HG03175 (cell line): ENCODE data around the gene AVPI1.
A peak's percentile ranks its signal among the peaks of the same experiment; 100 is the strongest.
"Not testable (repeated sequence)": the region's sequence is repeated elsewhere in the genome, so short reads cannot be mapped to it uniquely, and the experiment has no call there.

Experiments
- ATAC-seq: cut with Tn5 transposase; IDR thresholded peaks from one replicate; pipeline ENCODE4 v1.9.1; 2021; ENCODE audit warnings: mild to moderate bottlenecking, moderate library complexity; ENCODE audit not compliant: unreplicated experiment

The AVPI1 gene

GRCh38 chr10:97713339-97713825, 26.3 kb upstream of the AVPI1 start, which contains the start of gene MARVELD1:
MARVELD1 (plus strand) TSS chr10:97713730; CDS start chr10:97713877, 147 bp downstream.
- ATAC-seq: no peak

- ATAC-seq: no peak
Observed at GRCh38 chr10:97711640-97712572, 24.9 kb upstream of the AVPI1 start.

DNA sequence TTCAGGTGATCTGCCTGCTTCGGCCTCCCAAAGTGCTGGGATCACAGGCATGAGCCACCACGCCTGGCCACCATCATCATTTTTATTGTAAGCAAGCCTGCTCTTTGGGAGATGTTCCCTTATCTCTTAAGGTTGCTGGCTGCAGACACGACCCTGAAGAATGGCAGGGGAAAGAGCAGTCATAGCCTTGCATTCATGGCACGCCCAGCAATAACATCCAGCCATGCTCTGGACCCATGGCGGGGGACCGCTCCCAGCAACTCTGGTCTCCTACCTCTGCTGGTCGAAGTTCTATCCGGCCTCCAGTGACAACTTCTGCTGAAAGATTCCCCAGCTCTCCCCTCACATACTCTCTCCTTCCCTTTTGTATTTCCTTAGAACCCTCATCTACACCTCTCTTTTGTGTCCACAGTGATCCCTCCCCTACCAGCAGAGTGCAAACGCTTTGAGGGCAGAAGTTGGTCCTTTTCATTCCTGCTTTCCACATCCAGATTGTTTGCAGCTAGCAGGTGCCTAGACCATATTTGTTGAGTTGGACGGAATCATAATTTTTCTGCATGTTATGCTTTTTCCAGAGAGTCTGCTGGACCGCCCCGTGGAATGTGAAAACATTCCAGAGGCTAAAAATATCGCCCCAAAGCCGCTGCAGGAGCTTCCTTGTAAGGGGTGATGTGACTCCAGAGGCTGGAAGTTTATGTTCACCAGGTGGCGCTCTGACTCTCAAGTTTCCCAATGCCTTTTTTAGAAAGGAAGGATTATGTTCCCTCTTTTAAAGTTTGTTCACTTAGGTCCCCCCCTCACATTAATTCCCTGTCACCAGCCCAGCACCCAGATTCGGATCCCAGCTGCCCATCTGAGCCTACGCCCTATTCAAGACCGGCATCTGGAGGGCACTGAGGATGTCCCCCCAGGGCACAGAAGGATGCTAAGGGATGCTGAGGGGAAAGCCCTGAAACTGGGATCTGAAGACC, 22.2 kb upstream of the AVPI1 start:
- no peak for ATAC-seq

DNA sequence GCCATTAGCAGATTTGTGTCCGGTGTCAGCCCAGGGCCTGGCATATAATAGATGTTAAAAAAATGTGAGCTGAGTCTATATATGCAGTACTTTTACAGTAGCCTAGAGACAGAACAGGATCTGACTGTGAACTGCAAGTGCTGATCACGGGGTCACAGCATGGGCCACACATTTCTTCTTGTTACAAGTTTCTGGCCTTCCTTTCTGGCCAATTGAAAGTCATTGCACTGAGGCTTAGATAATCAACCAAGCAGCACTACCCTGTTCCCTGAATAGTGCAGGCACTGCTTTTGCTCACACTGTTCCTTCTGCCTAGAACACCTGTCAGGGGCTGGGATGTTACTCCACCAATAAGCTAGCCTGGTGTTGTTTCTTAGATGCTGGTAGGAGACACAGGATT, 21.1 kb upstream of the AVPI1 start:
- no peak for ATAC-seq

DNA sequence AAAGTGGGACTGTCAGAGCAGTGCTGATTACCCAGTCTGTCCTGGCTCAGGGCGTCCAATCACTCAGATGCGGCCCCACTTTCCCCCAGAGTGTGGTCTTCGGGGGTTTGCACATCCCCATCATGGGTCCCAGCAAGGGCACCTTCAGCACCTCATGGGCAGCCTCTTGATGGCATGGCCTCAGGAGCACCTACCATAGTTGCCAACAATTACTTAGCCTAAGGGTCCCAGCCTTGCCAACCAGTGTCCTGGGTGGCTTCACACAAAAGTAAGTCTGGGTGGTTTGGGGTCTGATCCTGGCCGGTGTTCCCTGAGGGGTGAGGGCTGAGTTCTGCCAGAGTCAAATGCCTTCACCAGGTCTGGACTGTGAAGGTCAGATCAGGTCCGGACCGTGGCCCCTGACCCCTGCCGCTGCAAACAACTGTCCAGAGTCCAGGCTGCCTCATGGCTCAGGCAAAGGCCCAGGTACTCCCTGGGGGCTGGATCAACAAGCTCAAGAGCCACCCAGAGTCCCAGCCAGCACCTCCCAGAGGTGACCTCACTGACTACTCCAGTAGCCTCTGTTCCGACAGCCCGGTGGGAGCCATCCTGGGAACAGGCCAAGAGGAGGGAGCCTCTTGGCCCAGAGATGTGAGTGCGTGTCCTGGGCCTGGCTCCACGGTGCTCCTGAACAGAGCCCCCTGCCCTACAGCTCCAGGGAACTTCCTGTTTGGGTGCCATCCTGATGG, 20.3 kb upstream of the AVPI1 start:
- no peak for ATAC-seq

DNA sequence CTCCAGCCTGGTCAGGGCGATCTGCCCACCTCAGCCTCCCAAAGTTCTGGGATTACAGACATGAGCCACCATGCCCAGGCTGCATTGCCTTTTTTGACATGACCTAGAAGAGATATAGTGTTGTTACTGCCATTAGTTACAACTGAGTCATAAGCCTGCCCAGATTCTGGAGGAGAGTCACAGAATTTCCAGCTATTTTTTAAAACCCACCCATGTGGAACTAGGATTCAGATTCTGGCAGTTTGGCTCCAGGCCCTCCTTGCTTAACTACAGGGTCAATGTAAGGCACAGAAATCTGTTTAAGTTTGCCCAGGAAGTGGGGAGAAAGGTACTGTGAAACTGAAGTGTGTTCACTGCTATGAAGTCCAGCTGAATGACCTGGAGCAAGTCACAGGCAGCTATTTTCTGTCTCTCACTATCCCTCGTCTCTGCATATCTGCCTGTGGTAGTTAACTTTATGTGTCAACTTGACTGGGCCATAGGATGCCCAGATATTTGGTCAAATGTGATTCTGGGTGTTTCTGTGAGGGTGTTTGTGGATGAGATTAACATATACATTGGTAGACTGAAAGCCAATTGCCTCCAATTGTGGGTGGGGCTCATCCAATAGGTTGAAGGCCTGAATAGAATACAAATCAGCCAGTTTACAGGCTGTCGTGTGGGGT, 18.1 kb upstream of the AVPI1 start:
- ATAC-seq: no peak

DNA sequence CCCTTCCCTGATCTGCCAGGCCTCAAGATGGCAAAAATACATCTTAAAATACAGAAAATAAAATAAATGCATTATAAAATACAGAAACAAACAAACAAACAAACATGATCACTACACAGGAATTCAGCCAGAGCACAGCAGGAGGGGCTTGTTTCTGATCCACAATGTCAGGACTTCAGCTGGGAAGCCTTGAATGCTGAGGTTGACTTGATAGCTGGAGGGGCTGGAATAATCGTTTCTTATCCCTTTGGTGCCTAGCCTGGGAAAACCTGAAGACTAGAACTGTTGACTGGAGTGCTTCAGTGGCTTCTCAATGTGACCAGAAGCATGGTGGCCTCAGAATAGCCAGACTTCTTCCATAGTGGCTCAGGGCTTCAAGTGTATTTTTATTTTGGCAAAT, 17.3 kb upstream of the AVPI1 start:
- ATAC-seq: no peak

DNA sequence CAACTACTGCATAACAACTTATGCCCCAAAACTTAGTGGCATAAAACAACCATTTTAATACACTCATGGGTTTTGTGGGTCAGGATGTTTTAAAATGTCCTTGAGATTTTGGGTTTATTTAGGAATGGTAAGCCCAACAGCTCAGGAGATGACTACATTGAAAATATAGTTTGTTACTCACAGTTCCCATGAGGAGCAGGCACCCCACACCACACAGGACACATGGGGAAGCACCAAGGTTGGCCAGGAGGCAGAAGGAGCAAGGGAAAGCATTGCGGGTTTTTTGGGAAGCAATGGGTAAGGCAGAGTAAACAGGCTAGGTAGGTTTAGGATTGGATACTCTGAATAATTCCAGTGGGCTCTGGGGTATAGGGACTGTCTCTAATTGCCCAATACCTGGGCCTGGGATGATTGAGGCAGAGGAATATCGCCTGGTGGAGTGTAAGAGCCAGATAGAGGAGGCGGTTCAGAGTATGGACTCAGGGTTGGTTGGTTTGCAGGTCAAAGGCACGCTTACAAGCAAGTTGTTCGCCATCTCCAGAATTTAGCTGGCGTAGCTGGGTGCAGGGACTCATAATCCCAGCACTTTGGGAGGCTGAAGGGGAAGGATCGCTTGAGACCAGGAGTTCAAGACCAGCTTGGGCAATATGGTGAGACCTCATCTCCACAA, 16.5 kb upstream of the AVPI1 start:
- ATAC-seq: no peak

GRCh38 chr10:97701438-97702069, 14.5 kb upstream of the AVPI1 start:
- ATAC-seq: peak; percentile 79

DNA sequence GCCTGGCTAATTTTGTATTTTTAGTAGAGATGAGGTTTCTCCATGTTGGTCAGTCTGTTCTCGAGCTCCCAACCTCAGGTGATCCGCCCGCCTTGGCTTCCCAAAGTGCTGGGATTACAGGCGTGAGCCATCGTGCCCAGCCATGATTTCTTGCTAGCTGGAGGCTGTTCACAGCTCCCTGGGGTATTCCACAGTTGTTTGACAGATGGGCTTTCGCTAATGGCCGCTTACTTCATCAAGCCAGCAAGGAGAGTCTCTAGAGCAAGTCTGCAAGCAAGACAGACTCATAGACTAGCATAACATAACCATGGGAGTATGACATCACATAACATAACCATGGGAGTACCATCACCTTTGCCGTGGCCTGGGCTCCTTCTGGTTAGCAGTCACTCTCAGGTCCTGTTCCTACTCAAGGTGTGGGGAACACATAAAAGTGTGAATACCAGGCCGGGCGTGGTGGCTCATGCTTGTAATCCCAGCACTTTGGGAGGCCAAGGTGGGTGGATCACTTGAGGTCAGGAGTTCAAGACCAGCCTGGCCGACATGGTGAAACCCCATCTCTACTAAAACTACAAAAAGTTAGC, 11.1 kb upstream of the AVPI1 start:
- not testable (repeated sequence) for ATAC-seq

DNA sequence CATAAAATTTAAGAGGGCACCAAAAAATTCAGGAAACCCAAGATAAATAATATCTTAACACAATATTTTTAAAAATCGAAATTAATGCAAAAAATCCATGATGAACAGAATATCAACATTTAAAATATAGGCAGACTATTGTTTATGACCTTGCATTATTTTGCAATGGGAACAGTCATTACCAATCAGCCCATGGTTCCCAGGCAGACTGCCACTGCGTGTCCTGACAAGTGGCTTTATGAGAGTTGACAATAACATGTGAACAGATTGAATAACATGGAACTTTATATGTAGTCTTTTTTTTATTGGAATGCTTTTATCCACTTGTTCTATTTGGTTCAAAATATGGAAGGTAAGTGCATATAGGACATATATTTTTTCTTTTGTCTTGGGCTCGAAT, 3.1 kb upstream of the AVPI1 start:
- ATAC-seq: no peak

DNA sequence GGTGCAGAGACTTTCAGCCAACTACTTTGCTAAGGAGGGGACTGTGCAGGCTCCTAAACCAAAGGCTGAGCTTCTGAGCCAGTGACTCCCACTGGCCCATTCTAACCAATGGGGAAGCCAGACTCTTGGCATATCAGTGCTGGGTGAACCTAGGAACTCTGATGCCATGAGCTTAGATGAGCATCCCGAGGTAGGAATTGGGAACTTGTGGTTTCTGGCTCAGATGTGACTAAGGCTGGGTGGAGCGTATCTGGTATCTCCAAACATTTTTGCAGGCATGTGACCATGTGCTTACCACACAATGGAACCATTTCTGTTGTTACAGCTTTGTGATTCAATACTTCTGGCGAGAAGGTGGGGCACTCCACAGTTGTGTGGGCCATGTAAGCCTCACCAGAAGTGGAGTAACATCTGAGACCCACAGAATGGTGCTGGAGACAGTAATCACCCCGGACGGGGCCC, 2.5 kb upstream of the AVPI1 start:
- no peak for ATAC-seq

GRCh38 chr10:97687785-97688781, 1.0 kb upstream of the AVPI1 start:
- ATAC-seq: no peak

- ATAC-seq: no peak
Observed at GRCh38 chr10:97686301-97686961, 610 bp downstream of the AVPI1 start.

DNA sequence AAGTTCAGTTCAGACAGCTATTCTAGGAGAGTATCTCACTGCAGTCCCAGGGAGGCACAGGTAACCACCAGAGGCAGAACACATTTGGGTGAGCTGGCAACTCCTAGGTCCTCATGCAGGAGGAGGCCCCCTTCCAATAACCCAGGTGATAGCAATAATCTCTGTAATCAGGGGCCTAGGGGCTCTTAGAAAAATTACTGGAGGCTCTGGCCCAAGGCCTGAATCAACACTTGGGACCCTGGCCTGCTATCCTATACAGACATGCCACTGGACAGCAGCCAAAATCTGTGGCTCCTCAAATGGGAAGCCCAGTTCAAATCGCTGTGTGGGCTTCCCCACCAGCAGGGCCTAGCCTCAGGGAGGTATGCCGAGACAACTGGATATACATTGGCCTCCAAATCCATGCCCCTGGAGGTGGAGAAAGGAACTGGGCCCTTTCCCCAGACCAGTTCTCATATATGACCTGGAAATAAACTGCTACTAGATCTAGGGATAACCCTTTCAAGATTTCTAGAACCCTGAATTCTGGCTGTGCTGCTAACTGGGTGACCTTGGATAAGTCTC, 1.6 kb downstream of the AVPI1 start:
- ATAC-seq: no peak

DNA sequence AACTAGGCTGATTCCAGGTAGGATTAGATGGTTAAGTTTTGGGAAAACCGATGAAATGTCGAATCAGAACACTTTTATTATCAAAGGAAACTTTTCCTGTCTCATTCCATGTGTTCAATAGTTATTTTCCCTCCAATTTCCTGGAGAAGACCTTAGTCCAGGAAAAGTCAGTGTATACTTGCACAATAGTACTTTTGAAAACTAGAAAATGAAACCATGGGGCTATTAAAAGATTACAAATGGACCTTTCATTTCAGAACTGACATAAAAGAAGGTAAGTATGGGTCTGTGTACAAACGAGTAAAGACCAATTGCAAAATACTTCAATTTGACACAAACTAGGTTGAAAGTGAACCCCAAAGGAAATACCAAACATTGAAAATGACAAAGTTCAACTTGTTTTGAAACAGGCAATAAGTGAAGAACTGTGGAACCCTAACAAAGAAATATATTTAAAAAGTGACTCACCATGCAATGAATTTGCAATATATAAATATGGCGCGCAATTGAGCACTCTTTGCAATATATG, 2.1 kb downstream of the AVPI1 start:
- ATAC-seq: no peak
